Lower lobe of right lung (tissue), 2 donors: ENCODE results near the gene ASIC4. TPM values are rescaled to one million over a fixed set of nuclear protein-coding genes. Genes with fewer than 3 reads are reported as not detected.

Experiments used
- ATAC-seq, 2 donors: fragments of 200-7000 bp; cut with Tn5 transposase; one replicate each; pipeline ENCODE4 v1.9.1; 2020 to 2022; ENCODE audit warnings: mild to moderate bottlenecking in 2 of 2, moderate library complexity in 2 of 2
- DNase-seq: peaks from one replicate; pipeline ENCODE4 v3.0.0-alpha.2; 2020
- H3K27ac ChIP-seq: fragments of 200-600 bp; one replicate; pipeline ENCODE4 v1.8.0; 2022
- H3K27me3 ChIP-seq: fragments of 200-600 bp; one replicate; pipeline ENCODE4 v1.8.0; 2022; ENCODE audit warnings: low read depth
- H3K36me3 ChIP-seq: fragments of 200-600 bp; one replicate; pipeline ENCODE4 v1.8.0; 2022; ENCODE audit warnings: mild to moderate bottlenecking
- H3K4me1 ChIP-seq: fragments of 200-600 bp; one replicate; pipeline ENCODE4 v1.8.0; 2022
- H3K4me3 ChIP-seq: fragments of 200-600 bp; one replicate; pipeline ENCODE4 v1.8.0; 2022; ENCODE audit warnings: mild to moderate bottlenecking
- H3K9me3 ChIP-seq: fragments of 200-600 bp; one replicate; pipeline ENCODE4 v1.8.0; 2022
- intact Hi-C: fragments of 100-400 bp; cut with DNase I; formaldehyde crosslinking; loops from one replicate; pipeline ENCODE4 v1.11.0; 2022
- total RNA-seq: library from RNA; stranded (reverse); fragmentation: NEBNext Ultra II Directional; extraction: Animal tissue kit (Norgen Biotek cat#: 25700); gene quantifications from one replicate; pipeline ENCODE4 v1.2.1, GENCODE V29; 2021
- TF ChIP-seq, protein P1 (sequence below): fragments of 200-600 bp; IDR thresholded peaks from one replicate; pipeline ENCODE4 v1.8.0; 2022; ENCODE audit warnings: antibody characterized with exemption, mild to moderate bottlenecking
- donor health status: DM: no; HTN: yes; CAD: no; lungs with severe emphysema.

The ASIC4 gene
- total RNA-seq, 1 donor from 2014 or later = 0.53 TPM

- DNase-seq (no peak), ATAC-seq (peak; percentile 58 to 65)
- Histone ChIP-seq H3K9me3 (no peaks in the 10 kb centered on the region), H3K4me3 (peak overlapping the region; percentile 66), H3K36me3 (peaks cover 15% of the 10 kb centered on the region), H3K4me1 (peaks cover 11% of the 10 kb centered on the region), H3K27me3 (peaks cover 14% of the 10 kb centered on the region), H3K27ac (peak overlapping the region; percentile 73)
- TF ChIP-seq, protein P1, sequence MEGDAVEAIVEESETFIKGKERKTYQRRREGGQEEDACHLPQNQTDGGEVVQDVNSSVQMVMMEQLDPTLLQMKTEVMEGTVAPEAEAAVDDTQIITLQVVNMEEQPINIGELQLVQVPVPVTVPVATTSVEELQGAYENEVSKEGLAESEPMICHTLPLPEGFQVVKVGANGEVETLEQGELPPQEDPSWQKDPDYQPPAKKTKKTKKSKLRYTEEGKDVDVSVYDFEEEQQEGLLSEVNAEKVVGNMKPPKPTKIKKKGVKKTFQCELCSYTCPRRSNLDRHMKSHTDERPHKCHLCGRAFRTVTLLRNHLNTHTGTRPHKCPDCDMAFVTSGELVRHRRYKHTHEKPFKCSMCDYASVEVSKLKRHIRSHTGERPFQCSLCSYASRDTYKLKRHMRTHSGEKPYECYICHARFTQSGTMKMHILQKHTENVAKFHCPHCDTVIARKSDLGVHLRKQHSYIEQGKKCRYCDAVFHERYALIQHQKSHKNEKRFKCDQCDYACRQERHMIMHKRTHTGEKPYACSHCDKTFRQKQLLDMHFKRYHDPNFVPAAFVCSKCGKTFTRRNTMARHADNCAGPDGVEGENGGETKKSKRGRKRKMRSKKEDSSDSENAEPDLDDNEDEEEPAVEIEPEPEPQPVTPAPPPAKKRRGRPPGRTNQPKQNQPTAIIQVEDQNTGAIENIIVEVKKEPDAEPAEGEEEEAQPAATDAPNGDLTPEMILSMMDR = no peak
- intact Hi-C loops = no loop called here
Measured at GRCh38 chr2:219570194-219570923, 56.1 kb downstream of the ASIC4 start.

GRCh38 chr2:219570924-219571310 lies 56.6 kb downstream of the ASIC4 start:
- H3K9me3 ChIP-seq = no peaks in the 10 kb centered on the region
- H3K4me3 ChIP-seq = peak overlapping the region; percentile 66
- peaks cover 11% of the 10 kb centered on the region for H3K36me3 ChIP-seq
- peak overlapping the region; percentile 73 for H3K27ac ChIP-seq
- DNase-seq (no peak), ATAC-seq (peak; percentile 19 to 51)
- TF ChIP-seq, protein P1 = no peak
- intact Hi-C loops = no loop called here
- H3K4me1 ChIP-seq = peaks cover 11% of the 10 kb centered on the region
- peaks cover 14% of the 10 kb centered on the region for H3K27me3 ChIP-seq

GRCh38 chr2:219571311-219572236 lies 57.3 kb downstream of the ASIC4 start, which contains the start of gene OBSL1:
TSS of gene OBSL1 (minus strand) at chr2:219571539. CDS start at chr2:219571232, 307 bp downstream.
- Histone ChIP-seq H3K27ac (peak within 1 kb of the TSS; percentile 73), H3K36me3 (peaks cover 9% of the 10 kb centered on the region), H3K4me1 (peaks cover 11% of the 10 kb centered on the region), H3K27me3 (peaks cover 14% of the 10 kb centered on the region), H3K9me3 (no peaks in the 10 kb centered on the region), H3K4me3 (peak within 1 kb of the TSS; percentile 66)
- DNase-seq (peak; percentile 77), ATAC-seq (peak; percentile 78 to 82)
- TF ChIP-seq, protein P1 = no peak
- intact Hi-C loops = no loop called here

- Histone ChIP-seq H3K27me3 (peaks cover 19% of the 10 kb centered on the region), H3K4me3 (peak within 1 kb of the TSS; percentile 66), H3K27ac (peak within 1 kb of the TSS; percentile 73), H3K36me3 (peaks cover 3% of the 10 kb centered on the region), H3K9me3 (no peaks in the 10 kb centered on the region), H3K4me1 (peaks cover 11% of the 10 kb centered on the region)
- no peak for DNase-seq
- no peak for ATAC-seq
- TF ChIP-seq, protein P1 = no peak
- intact Hi-C loops = no loop called here
Measured at GRCh38 chr2:219572237-219573001, 58.1 kb downstream of the ASIC4 start, which contains the start of gene INHA. TSS of gene INHA (plus strand) at chr2:219572310. CDS start at chr2:219572375, 65 bp downstream.

DNA sequence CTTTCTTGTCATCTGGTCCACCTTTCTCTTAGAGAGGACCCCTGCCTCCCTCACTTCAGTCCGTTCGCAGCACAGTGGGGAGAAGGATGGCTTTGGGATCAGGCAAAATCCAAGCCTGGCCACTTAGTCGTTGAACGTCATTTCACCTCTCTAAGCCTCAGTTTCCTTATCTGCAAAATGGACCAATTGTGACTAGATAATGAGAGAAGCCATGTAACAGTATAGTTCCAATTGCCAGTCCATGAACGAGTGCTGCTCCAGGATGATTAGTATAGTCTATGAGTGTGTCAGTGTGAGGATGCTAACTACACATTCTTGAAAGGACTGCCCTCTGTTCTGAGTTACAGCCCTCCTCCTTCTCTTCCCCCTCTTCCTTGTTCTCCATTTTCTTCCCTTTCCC lies 58.9 kb downstream of the ASIC4 start:
- Histone ChIP-seq H3K27ac (no peak overlapping the region), H3K9me3 (no peaks in the 10 kb centered on the region), H3K4me3 (no peak overlapping the region), H3K36me3 (peaks cover 3% of the 10 kb centered on the region), H3K4me1 (peaks cover 11% of the 10 kb centered on the region), H3K27me3 (peaks cover 19% of the 10 kb centered on the region)
- intact Hi-C loops = no loop called here
- DNase-seq = no peak
- TF ChIP-seq, protein P1 = no peak
- no peak for ATAC-seq
